GM12878 (cell line): ENCODE measurements around the gene CDC25A. TPM values are rescaled to one million over a fixed set of nuclear protein-coding genes. Genes with fewer than 3 reads are reported as not detected.

Experiments
- ATAC-seq: fragments of 200-7000 bp; cut with Tn5 transposase; 3 replicates; pipeline ENCODE4 v1.9.1; 2020; ENCODE audit warnings: mild to moderate bottlenecking, moderate library complexity
- BruUV-seq: library from RNA; stranded (reverse); fragments of 400-500 nt; replicated peaks from 2 replicates; lab custom pipeline; 2021; lab: Mats Ljungman, UMichigan
- CTCF ChIA-PET: fragments of 300-600 bp; sonication (Branson Sonifier 250); formaldehyde crosslinking; extraction: SDS; loops from one replicate; lab custom pipeline; 2021; ENCODE audit warnings: inconsistent platforms; lab: Yijun Ruan, JAX
- POLR2A ChIA-PET: fragments of 350-600 bp; formaldehyde crosslinking; extraction: SDS; loops from one replicate; lab custom pipeline; 2021; ENCODE audit warnings: inconsistent platforms; lab: Charles Lee
- RAD21 ChIA-PET: fragments of 300-600 bp; sonication (Branson Sonifier 250); formaldehyde crosslinking; loops from one replicate; lab custom pipeline; 2023; ENCODE audit warnings: antibody characterized with exemption; ENCODE audit not compliant: unreplicated experiment; lab: Charles Lee
- SMC1A ChIA-PET: fragments of 300-600 bp; sonication (Branson Sonifier 250); formaldehyde crosslinking; loops from one replicate; lab custom pipeline; 2023; ENCODE audit not compliant: unreplicated experiment, uncharacterized antibody; lab: Charles Lee
- DNase-seq: peaks from one replicate; pipeline ENCODE4 v3.0.0-alpha.2; 2011; ENCODE audit warnings: low read depth, low spot score
- FAIRE-seq: peaks from 3 replicates; lab custom pipeline; 2011; peaks lifted over from hg19 to GRCh38; lab: Jason Lieb, UNC
- H2AFZ ChIP-seq: 2 replicates; pipeline ENCODE4 v1.6.0; 2011; ENCODE audit warnings: low read depth, low read length, control low read depth; ENCODE audit not compliant: control insufficient read depth
- H3K27ac ChIP-seq: 2 replicates; pipeline ENCODE4 v1.5.1; 2011; ENCODE audit warnings: control low read depth; ENCODE audit not compliant: control insufficient read depth, insufficient read depth
- H3K27me3 ChIP-seq, 2 experiments: replicated peaks in 1 of 2; 2 replicates each; pipeline versions ENCODE4 v1.6.0 to v1.6.1; 2011; ENCODE audit warnings: low read length in 1 of 2; ENCODE audit not compliant: control insufficient read depth in 2 of 2, insufficient read depth in 2 of 2
- H3K36me3 ChIP-seq, 2 experiments: 2 replicates each; pipeline ENCODE4 v1.5.1; 2011; ENCODE audit warnings: low read length in 1 of 2; ENCODE audit not compliant: control insufficient read depth in 2 of 2, insufficient read depth in 2 of 2
- H3K4me1 ChIP-seq: 2 replicates; pipeline ENCODE4 v1.6.1; 2011; ENCODE audit warnings: mild to moderate bottlenecking, low read length, moderate library complexity, mixed read lengths; ENCODE audit not compliant: control insufficient read depth, insufficient read depth
- H3K4me2 ChIP-seq: 2 replicates; pipeline ENCODE4 v1.6.0; 2011; ENCODE audit warnings: control low read depth; ENCODE audit not compliant: control insufficient read depth, insufficient read depth
- H3K4me3 ChIP-seq: fragments of 200-600 bp; sonication (generic); 2 replicates; pipeline ENCODE4 v1.5.1; 2016
- H3K79me2 ChIP-seq: 2 replicates; pipeline ENCODE4 v1.6.0; 2011; ENCODE audit warnings: low read length; ENCODE audit not compliant: control insufficient read depth, insufficient read depth
- H3K9ac ChIP-seq: 2 replicates; pipeline ENCODE4 v1.8.0; 2011; ENCODE audit warnings: low read length, control low read depth, mixed read lengths; ENCODE audit not compliant: control insufficient read depth, insufficient read depth
- H3K9me3 ChIP-seq: replicated peaks from 3 replicates; pipeline ENCODE4 v1.5.1; 2011; ENCODE audit warnings: mild to moderate bottlenecking, low read length; ENCODE audit not compliant: control insufficient read depth, insufficient read depth
- H4K20me1 ChIP-seq: 2 replicates; pipeline ENCODE4 v1.6.0; 2011; ENCODE audit not compliant: control insufficient read depth, insufficient read depth
- ATF7 ChIP-seq: fragments of 450-650 bp; IDR thresholded peaks from 2 replicates; pipeline ENCODE4 v1.6.1; 2016; ENCODE audit warnings: low read depth, mild to moderate bottlenecking
- BHLHE40 ChIP-seq, 2 experiments: fragments of 450-650 bp in 1 of 2; IDR thresholded peaks; 2 replicates each; pipeline ENCODE4 v1.6.1; 2011 to 2017; ENCODE audit warnings: low read depth in 2 of 2, borderline replicate concordance in 1 of 2, improper control_type of control experiment in 1 of 2, low read length in 1 of 2, mild to moderate bottlenecking in 1 of 2
- CHD1 ChIP-seq: IDR thresholded peaks from 2 replicates; pipeline ENCODE4 v1.6.1; 2012; ENCODE audit warnings: low read depth, low read length, improper control_type of control experiment
- CHD2 ChIP-seq: IDR thresholded peaks from 2 replicates; pipeline ENCODE4 v1.6.1; 2011; ENCODE audit warnings: low read depth, low read length, improper control_type of control experiment, borderline replicate concordance
- CREM ChIP-seq: IDR thresholded peaks from 2 replicates; pipeline ENCODE4 v1.6.1; 2014; ENCODE audit warnings: antibody characterized with exemption, low read depth
- IKZF1 ChIP-seq: fragments of 450-650 bp; conservative IDR thresholded peaks from 2 replicates; pipeline ENCODE4 v1.6.1; 2017; ENCODE audit warnings: antibody characterized with exemption, mild to moderate bottlenecking
- PAX8 ChIP-seq: fragments of 450-650 bp; IDR thresholded peaks from 2 replicates; pipeline ENCODE4 v1.6.1; 2017; ENCODE audit warnings: mild to moderate bottlenecking, moderate library complexity
- RAD21 ChIP-seq: IDR thresholded peaks from 2 replicates; pipeline ENCODE4 v1.6.1; 2011; ENCODE audit warnings: mild to moderate bottlenecking, low read depth, low read length, moderate library complexity; ENCODE audit not compliant: insufficient read depth
- RAD51 ChIP-seq: fragments of 450-650 bp; IDR thresholded peaks from 2 replicates; pipeline ENCODE4 v1.6.1; 2016; ENCODE audit warnings: moderate library complexity, mild to moderate bottlenecking, inconsistent platforms
- RB1 ChIP-seq: fragments of 450-650 bp; formaldehyde crosslinking; IDR thresholded peaks from 2 replicates; pipeline ENCODE4 v1.6.1; 2017; ENCODE audit warnings: mild to moderate bottlenecking, borderline replicate concordance
- SMC3 ChIP-seq: IDR thresholded peaks from 2 replicates; pipeline ENCODE4 v1.6.1; 2011; ENCODE audit warnings: low read length, improper control_type of control experiment, borderline replicate concordance
- TCF7 ChIP-seq: IDR thresholded peaks from 2 replicates; pipeline ENCODE4 v1.6.1; 2014; ENCODE audit warnings: antibody characterized with exemption, borderline replicate concordance
- YY1 ChIP-seq: IDR thresholded peaks from 2 replicates; pipeline ENCODE4 v1.6.1; 2011; ENCODE audit warnings: low read depth, mild to moderate bottlenecking, low read length
- WGBS: methylation state at CpG from one replicate; pipeline ENCODE4 v1.1.6; 2016; ENCODE audit warnings: low lambda C conversion rate; ENCODE audit not compliant: insufficient replicate concordance, insufficient coverage; ENCODE audit errors: missing lambda C conversion rate; 5-methylcytosine and 5-hydroxymethylcytosine counted together
- in situ Hi-C: fragments of 300-500 bp; cut with MboI; formaldehyde crosslinking; loops from 9 replicates; pipeline ENCODE4 v1.14.3; 2018; ENCODE audit warnings: mixed read lengths
- intact Hi-C: fragments of 100-400 bp; cut with micrococcal nuclease; formaldehyde crosslinking; loops from one replicate; pipeline ENCODE4 v1.14.2; 2022; ENCODE audit not compliant: unreplicated experiment
- polyA plus RNA-seq, 11 experiments: library from polyadenylated mRNA; depleted of rRNA in 4 of 11; unstranded in 6 of 11; stranded (reverse) in 5 of 11; fragments of >200 nt; fragmentation: Nextera tagmentation in 4 of 11; fragmentation: Illumina TruSeq in 1 of 11; extraction: Ambion mirVana in 4 of 11; extraction: Trizol in 1 of 11; gene quantifications; 1 replicate in 1 of 11; 2 replicates in 10 of 11; pipeline versions ENCODE4 v1.2.1 to v1.2.3, GENCODE V29; 2011 to 2016; ENCODE audit warnings: inconsistent platforms in 2 of 11, missing spikeins in 2 of 11, low read depth in 1 of 11
- total RNA-seq, 4 experiments: library from RNA; depleted of rRNA in 3 of 4; stranded (reverse); fragments of >200 nt in 3 of 4; fragmentation: Illumina TruSeq in 1 of 4; extraction: Trizol in 1 of 4; gene quantifications; 2 replicates each; pipeline versions ENCODE4 v1.2.1 to v1.2.3, GENCODE V29; 2013 to 2021
- TF ChIP-seq, protein P1 (sequence below): IDR thresholded peaks from 2 replicates; pipeline ENCODE4 v1.6.1; 2012; ENCODE audit warnings: low read depth, low read length, improper control_type of control experiment
- TF ChIP-seq, protein P2 (sequence below): fragments of 450-650 bp; IDR thresholded peaks from 2 replicates; pipeline ENCODE4 v1.6.1; 2017; ENCODE audit warnings: mild to moderate bottlenecking, moderate library complexity
- TF ChIP-seq, protein P3 (sequence below): fragments of 450-650 bp; IDR thresholded peaks from 2 replicates; pipeline ENCODE4 v1.6.1; 2017; ENCODE audit warnings: mild to moderate bottlenecking, moderate library complexity

CDC25A gene
- total and polyA plus RNA-seq, 10 of the 15 experiments (the other 5 are each of a cell fraction or from before 2014, with no cell fraction given) = 2.9 to 36.6 (median 26.9) TPM

DNA sequence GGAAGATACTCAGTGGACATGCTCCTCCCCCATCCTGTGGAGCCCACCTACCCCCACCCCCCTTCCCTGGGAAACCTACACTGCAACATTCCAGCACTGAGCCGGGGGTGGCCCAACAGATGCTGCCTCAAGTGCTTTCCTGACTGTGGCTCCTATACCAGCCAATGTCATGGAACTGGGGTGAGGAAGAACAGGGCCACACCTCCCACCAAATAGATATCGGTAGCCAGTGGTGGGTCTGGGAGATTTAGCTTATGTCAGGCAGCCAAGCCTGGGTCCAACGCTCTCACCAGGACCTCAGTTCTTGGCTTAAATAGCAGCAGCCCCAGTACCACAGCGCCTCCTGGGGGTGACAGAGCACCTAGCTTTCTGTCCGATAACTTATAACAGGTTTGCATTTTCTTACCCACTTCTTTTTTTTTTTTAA, 30.3 kb downstream of the CDC25A start:
- Histone ChIP-seq H3K27ac (no peak overlapping the region), H3K79me2 (no peaks in the 10 kb centered on the region), H2AFZ (no peak overlapping the region), H3K9me3 (no peaks in the 10 kb centered on the region), H3K4me1 (no peaks in the 10 kb centered on the region), H3K9ac (no peak overlapping the region), H3K36me3 (peaks cover 9 to 22% of the 10 kb centered on the region in 2 experiments), H3K27me3 (no peaks in the 10 kb centered on the region), H4K20me1 (no peaks in the 10 kb centered on the region), H3K4me3 (no peak overlapping the region), H3K4me2 (no peak overlapping the region)
- in situ Hi-C loops = loop anchor here (10.0 kb wide), 1 partner anchor 633 kb away; no protein-coding TSS in a partner anchor
- no peak for FAIRE-seq
- whole genome bisulfite sequencing = 80% methylated on average over 5 of the region's 5 CpGs
- ChIA-PET RAD21 (interaction anchor here (0.7 to 1.3 kb wide), 2 partner anchors 292 to 320 kb away, joined by 4 read pairs; no protein-coding TSS in a partner anchor), SMC1A (interaction anchor here (0.7 to 1.7 kb wide), 2 partner anchors 68 to 160 kb away, joined by 3 to 4 read pairs; no protein-coding TSS in a partner anchor), CTCF (interaction anchor here (0.5 to 2.6 kb wide), 12 partner anchors 8 to 637 kb away, joined by 3 to 9 read pairs (median 3); no protein-coding TSS in a partner anchor), POLR2A (interaction anchor here (0.5 kb wide), 1 partner anchor 11 kb away, joined by 5 read pairs; no protein-coding TSS in a partner anchor)
- no peak for DNase-seq
- intact Hi-C loops = loop anchor here (10.0 kb wide), 2 partner anchors 263 to 633 kb away; no protein-coding TSS in a partner anchor
- ATAC-seq = peak; percentile 63
- no TSS peak for BruUV-seq
- TF ChIP-seq, protein P1, sequence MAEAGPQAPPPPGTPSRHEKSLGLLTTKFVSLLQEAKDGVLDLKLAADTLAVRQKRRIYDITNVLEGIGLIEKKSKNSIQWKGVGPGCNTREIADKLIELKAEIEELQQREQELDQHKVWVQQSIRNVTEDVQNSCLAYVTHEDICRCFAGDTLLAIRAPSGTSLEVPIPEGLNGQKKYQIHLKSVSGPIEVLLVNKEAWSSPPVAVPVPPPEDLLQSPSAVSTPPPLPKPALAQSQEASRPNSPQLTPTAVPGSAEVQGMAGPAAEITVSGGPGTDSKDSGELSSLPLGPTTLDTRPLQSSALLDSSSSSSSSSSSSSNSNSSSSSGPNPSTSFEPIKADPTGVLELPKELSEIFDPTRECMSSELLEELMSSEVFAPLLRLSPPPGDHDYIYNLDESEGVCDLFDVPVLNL = no peak
- TF ChIP-seq RB1 (no peak), BHLHE40 (IDR thresholded peaks at IDR 0.05; ENCODE audit: borderline replicate concordance in 1 of 2, low read depth in 2 of 2, low read length in 1 of 2) (no peak), RAD21 (peak; percentile 56), RAD51 (no peak), PAX8 (no peak), CHD1 (no peak), IKZF1 (no peak), CHD2 (no peak), SMC3 (0 out of 2 replicates have a peak, but pooled peaks have one; percentile 24), TCF7 (no peak), ATF7 (no peak), YY1 (0 out of 2 replicates have a peak, but pooled peaks have one; percentile 18), CREM (no peak)
- TF ChIP-seq, protein P2, sequence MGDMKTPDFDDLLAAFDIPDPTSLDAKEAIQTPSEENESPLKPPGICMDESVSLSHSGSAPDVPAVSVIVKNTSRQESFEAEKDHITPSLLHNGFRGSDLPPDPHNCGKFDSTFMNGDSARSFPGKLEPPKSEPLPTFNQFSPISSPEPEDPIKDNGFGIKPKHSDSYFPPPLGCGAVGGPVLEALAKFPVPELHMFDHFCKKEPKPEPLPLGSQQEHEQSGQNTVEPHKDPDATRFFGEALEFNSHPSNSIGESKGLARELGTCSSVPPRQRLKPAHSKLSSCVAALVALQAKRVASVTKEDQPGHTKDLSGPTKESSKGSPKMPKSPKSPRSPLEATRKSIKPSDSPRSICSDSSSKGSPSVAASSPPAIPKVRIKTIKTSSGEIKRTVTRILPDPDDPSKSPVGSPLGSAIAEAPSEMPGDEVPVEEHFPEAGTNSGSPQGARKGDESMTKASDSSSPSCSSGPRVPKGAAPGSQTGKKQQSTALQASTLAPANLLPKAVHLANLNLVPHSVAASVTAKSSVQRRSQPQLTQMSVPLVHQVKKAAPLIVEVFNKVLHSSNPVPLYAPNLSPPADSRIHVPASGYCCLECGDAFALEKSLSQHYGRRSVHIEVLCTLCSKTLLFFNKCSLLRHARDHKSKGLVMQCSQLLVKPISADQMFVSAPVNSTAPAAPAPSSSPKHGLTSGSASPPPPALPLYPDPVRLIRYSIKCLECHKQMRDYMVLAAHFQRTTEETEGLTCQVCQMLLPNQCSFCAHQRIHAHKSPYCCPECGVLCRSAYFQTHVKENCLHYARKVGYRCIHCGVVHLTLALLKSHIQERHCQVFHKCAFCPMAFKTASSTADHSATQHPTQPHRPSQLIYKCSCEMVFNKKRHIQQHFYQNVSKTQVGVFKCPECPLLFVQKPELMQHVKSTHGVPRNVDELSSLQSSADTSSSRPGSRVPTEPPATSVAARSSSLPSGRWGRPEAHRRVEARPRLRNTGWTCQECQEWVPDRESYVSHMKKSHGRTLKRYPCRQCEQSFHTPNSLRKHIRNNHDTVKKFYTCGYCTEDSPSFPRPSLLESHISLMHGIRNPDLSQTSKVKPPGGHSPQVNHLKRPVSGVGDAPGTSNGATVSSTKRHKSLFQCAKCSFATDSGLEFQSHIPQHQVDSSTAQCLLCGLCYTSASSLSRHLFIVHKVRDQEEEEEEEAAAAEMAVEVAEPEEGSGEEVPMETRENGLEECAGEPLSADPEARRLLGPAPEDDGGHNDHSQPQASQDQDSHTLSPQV = no peak
- TF ChIP-seq, protein P3, sequence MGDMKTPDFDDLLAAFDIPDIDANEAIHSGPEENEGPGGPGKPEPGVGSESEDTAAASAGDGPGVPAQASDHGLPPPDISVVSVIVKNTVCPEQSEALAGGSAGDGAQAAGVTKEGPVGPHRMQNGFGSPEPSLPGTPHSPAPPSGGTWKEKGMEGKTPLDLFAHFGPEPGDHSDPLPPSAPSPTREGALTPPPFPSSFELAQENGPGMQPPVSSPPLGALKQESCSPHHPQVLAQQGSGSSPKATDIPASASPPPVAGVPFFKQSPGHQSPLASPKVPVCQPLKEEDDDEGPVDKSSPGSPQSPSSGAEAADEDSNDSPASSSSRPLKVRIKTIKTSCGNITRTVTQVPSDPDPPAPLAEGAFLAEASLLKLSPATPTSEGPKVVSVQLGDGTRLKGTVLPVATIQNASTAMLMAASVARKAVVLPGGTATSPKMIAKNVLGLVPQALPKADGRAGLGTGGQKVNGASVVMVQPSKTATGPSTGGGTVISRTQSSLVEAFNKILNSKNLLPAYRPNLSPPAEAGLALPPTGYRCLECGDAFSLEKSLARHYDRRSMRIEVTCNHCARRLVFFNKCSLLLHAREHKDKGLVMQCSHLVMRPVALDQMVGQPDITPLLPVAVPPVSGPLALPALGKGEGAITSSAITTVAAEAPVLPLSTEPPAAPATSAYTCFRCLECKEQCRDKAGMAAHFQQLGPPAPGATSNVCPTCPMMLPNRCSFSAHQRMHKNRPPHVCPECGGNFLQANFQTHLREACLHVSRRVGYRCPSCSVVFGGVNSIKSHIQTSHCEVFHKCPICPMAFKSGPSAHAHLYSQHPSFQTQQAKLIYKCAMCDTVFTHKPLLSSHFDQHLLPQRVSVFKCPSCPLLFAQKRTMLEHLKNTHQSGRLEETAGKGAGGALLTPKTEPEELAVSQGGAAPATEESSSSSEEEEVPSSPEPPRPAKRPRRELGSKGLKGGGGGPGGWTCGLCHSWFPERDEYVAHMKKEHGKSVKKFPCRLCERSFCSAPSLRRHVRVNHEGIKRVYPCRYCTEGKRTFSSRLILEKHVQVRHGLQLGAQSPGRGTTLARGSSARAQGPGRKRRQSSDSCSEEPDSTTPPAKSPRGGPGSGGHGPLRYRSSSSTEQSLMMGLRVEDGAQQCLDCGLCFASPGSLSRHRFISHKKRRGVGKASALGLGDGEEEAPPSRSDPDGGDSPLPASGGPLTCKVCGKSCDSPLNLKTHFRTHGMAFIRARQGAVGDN = no peak
